HG03064 (cell line): ENCODE results near the gene GUCY2D.
"Not testable (repeated sequence)": the region's sequence is repeated elsewhere in the genome, so short reads cannot be mapped to it uniquely, and the experiment has no call there.

ENCODE experiments used
- ATAC-seq: cut with Tn5 transposase; IDR thresholded peaks from one replicate; pipeline ENCODE4 v1.9.1; 2021; ENCODE audit warnings: low read depth; ENCODE audit not compliant: unreplicated experiment

The GUCY2D gene

DNA sequence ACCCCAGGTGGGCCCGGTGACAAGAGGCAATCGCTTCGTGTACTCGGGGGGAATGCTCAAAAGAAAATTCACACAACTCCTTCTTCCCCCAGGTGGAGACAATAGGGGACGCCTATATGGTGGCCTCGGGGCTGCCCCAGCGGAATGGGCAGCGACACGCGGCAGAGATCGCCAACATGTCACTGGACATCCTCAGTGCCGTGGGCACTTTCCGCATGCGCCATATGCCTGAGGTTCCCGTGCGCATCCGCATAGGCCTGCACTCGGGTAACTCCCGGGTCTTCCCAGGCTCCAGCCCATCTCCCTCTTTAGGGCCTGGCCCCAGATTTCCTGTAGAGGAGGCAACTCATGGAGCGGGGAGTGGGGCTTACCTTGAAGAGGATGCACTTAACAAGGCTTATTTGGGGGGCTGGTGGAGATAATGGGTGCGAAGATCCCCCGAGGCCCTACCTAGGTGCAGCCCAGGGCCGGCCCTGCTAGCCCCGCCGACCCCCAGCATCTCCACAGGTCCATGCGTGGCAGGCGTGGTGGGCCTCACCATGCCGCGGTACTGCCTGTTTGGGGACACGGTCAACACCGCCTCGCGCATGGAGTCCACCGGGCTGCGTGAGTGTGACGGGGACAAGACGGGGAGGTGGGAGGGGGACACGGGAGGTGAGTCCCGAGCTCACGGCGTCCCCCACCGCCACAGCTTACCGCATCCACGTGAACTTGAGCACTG lies 13.0 kb downstream of the GUCY2D start:
- no peak for ATAC-seq

DNA sequence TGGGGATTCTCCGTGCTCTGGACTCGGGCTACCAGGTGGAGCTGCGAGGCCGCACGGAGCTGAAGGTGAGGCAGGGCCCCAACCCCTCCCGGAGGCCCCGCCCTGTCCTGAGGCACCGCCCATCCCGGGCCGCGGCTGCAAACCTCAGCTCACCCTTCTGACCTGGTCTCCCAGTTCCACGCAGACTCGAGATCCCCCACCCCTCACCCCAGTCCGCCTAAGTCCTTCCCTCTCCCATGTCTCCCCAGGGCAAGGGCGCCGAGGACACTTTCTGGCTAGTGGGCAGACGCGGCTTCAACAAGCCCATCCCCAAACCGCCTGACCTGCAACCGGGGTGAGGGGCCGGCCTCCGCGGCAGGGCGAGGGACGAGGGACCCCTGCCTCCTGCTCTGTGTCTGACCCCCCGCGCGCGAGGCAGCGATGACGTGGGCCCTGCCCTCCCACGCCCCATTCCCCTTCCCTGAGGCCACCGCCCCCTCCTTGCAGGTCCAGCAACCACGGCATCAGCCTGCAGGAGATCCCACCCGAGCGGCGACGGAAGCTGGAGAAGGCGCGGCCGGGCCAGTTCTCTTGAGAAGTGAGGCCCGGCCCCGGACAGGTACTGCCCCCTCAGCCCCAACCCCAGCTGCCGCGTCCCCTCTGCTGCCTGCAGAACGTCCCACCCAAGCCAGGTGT lies 13.7 kb downstream of the GUCY2D start:
- no peak for ATAC-seq

DNA sequence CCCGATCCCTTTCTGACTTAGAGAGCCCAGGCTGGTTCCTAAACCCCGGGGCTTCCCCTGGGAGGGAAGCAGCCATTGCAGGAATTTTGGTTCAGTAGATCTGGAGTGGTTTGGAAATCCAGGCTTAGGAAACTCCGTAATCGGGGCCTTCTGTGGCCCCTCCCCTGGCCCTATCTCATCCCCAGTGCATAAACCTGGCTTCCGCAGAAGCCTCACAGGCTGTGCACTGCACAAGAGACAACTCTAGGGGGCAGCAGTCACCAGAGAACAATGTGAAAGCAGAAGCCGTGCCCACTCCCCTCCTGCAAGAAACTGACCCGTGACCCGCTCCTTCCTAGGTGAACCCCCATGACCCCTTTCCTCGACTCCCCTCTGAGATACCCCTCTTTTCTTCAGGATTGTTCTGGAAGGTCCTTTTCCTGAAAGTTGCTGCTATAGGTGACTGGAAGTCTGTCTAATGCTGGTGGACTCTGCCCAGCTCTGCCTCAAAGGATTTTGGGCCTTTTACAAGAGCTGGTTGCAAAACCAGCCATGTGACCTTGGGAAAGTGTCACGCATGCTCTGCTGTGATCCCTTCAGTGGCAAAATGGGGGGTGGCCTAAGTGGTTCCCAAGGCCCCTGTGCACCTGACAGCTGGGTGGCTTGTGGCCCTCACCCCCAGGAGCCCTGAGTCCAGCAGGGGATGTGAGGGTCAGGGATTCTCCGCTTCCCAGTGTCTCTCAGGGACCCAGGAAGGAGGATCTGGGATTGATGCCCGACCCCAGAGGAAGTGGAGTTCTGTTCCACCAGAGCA lies 14.4 kb downstream of the GUCY2D start:
- ATAC-seq, result no peak

DNA sequence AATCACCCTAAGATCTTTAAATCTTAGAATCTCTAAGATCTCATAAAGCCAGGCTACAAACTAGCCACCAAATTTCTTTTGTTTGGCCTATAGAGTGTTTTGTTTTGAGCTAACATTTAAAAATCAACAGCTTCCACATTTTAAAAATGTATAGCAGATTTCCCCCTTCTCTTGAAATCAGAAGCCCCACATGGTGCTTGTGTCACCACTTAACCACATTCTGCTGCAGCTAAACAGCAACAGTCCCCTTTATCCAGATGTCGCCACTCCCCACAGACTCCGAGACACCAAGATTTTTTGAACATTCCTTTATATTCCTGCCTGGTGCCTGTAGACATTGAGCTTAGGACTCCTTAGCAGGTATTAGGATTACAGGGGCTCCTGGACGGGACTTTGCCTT lies 16.0 kb downstream of the GUCY2D start:
- ATAC-seq, result no peak

DNA sequence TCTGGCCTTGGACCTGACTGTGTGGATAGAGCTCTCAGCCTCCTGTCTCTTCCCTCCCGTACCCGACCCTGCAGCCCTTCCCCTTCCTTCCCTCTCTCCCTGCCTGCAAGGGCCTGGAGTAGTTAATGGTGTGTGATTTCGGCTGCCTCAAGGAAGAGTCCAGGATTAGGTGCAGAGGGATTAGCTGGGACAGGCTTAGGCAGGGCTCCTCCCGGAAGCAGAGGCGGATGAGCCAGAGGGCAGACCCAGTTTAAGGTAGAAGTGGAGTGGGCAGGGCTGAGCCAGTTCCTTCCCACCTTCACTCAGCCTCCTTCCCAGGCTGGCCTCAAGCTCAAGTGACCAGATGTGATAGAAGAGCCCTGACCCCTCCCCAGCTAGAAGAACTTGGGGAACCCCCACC lies 16.8 kb downstream of the GUCY2D start:
- ATAC-seq, result no peak

DNA sequence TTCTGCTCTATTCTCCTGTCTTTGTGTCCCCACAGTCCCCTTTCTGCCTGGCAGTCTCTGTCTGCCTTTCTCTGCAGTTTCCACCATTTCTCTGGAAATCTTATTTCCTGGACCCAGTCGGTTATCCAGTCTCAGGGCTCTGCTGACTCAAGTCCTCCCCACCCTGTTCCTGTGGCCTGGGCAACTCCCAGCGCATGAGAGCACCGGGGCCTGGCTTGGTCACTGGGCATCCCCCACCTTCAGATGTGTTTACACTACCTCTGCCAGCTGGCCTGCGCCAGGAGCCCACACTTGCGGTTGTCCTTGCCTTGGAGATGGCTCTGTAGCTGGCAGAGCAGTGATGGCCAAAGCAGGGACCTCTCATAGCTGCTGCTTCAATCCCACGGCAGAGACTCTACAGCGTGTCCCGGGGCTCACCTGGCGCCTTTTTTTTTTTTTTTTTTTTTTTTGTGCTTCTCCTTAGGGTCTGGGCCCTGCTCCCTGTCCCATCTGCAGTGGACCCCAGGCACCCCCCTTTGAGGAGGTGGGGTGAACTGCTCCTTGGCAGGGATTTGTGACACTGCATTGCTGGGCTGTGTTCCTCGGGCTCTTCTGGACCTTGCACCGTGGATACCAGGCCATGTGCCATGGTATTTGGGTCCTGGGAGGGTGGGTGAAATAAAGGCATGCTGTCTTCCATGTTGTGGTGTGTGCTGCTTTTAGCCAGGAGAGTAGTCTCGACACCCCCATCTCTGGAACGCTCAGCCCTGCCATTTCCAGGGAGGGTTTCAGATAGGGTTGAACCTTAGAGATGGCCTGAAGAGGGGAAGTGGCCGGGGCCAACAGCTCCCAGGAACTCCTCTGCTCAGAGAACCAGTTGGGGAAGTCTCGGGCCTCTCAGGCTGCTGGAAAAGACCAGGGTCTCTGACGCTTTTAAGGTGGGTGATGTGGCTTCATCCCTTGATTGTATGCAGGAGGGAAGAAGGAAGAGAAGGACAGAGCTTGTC lies 17.5 kb downstream of the GUCY2D start:
- no peak for ATAC-seq

DNA sequence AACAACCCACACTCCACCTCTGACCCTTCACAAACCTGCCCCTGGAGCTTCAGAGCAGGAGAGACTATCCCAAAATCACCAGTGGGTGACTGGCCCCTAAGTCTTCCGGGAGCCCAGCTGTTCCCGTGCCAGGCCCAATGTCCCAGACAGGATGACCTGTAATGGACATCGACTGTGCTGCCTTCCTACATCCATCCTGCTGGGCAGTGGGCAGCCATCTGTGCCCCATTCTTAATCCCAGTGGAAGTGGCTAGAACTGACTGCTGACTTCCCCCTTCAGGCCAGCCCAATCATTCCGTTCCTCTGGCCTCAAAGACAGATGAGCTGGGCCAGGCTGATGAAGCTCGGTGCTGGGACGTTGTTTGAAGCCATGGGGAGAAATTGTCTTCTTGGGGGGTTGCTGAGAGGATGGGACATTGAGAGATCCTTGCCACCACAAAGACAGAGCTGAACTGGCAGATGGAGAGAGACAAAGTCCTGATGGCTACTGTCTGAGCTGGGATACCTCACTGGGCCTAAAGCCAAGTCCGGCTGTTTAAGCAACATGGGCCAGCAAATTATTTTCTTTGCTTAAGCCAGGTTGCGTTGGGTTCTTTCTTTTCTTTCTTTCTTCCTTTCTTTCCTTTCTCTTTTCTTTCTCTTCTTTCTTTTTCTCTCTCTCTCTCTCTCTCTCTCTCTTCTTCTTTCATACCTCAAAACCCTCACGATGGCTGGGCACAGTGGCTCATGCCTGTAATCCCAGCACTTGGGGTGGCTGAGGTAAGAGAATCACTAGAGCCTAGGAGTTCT lies 18.6 kb downstream of the GUCY2D start:
- ATAC-seq, result no peak

DNA sequence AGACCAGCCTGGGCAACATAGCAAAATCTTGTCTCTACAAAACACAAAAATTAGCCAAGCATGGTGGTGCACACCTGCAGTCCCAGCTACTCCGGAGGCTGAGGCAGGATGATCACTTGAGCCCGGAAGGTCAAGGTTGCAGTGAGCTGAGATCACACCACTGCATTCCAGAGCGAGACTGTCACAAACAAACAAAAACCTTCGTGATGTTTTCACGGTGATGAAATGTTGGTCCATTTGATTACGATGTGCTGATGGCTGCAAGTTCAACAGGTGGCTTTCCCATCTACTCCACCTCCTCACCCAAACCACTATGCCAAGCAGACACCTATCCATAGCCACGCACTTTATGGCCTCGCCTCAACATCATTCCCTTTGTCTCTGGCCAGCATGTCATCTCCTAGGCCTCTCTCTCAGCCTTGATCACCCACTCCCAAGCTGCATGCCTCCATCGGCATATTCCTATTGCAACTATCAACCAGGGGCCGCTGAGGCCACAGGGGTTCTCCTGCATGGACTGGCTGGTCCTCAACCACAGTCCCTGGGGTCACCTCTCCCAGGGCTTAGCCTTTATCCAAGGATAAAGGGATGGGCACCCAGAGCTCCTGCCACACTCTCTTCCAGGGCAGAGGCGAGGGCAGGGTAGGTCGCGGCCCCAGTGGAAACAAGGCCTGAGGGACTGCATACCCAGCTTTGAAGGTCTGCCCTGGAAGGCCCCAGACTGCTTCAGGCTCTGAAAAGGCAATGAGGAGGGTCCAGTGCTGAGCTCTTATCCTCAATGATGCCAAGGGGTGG lies 19.3 kb downstream of the GUCY2D start:
- ATAC-seq, result no peak

DNA sequence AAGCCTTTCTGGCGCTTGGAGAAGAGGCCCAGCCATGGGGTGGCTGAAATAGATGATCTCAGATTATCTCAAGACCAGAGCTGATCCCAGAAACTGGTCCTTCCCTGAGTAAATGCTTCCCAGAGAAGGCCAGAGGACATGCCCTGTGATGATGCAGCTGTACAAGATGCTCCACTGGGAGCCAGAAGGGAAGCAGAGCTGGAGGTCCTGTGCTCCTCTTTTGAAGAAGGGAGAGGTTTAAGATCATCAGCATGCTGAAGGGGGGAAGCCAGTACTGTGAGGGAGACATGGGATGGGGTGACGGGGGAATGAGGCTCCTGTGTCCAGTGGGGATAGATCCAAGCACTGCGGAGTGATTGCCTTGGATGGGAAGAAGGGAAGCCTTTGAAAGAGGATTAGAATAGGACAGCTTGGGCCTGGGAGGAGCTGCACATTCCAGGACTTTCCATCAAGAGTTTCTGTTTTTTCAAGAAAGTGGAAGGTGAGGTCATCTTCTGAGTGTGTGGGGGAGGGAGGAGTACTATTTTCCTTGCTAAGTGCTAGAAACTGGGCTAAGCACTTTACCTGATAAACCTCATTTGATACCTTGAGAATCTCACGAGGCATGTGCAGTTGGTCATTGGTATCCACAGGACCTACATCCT lies 20.1 kb downstream of the GUCY2D start:
- no peak for ATAC-seq

DNA sequence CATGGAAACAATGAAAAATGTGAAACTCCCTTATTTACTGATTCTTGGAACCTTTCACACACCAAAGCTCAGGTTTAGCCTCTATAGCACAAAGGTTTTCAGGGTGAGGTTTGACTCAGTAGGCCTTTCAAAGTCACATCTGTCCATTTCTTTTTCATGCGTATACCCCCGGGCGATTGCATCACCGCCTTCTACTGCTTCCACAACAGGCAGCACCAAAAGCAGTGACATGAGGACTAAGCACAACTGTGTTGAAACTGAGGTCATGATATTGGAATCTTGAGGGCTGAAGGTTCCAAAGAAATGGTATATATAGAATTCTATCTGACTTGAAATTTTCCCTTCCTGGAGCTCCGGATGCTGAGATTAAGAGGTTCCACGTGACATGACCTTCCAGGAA lies 21.7 kb downstream of the GUCY2D start:
- ATAC-seq, result not testable (repeated sequence)

DNA sequence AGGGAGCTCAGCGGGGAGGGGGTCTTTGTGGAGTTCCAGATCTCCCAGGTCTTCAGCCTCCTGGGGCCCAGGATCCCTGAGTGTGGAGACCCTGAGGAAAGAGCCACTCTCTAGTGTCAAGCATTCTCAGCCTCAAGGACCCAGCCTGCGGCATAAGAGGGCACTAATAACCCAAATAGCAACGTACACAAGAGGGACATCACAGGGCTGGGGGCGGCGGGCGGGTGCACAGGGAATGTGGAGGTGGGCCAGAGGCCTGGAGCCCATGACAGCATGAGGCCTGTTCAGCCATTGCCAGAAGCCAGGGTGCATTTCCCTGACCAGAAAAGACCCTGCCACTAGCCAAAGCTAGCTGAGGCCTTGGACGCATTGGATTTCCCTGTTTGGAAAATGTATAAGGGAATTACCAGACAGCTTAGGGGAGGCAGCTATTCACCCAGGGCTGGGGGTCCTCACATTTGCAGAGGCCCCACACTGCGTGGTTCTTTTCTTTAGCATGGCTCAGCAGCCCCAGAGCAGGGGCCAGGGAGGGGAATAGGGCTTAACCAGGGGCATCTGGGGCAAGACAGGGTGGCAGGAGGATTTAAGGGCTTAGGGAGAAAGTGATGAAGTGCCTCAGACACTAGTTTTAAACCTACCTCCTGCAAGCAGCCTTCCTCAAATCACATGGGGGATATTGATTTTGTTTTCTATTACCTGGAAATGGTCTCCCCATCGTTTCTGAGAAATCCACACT lies 22.9 kb downstream of the GUCY2D start:
- no peak for ATAC-seq

DNA sequence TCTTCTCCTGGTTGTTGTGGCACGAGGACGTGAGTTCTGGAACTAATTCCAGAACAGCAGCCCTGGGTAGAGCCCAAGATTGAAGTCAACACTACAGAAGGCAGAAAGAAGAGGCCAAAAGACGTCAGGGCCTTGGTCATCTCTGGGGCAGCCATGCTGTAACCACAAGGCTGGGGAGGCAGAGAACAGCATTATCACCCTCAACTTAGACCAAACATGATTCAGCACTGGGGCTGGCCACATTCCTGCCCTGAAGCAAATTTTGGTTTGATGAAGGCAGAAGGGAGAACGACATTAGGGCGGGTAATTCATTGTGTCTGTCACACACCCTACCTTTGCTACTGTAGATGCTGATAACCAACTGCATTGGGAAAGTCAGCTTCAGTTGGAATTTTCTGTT lies 26.7 kb downstream of the GUCY2D start:
- no peak for ATAC-seq

DNA sequence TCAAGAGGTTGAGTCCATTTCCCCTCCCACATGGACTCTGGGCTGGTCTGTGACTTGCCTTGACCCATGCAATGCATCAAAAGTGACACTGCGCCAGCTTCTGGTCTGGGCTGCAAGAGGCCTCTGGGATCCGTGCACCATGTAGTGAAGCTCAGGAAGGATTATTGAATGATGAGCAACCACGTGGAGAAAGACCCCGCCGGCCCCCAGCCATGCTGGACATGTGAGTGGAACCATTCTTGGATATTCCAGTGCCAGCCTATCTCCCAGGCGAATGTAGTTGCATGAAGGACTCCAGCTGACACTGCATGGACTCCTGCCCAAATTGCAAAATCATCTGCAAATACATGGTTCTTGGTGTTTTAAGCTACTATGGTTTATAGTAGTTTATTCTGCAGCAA lies 28.8 kb downstream of the GUCY2D start:
- ATAC-seq, result no peak

DNA sequence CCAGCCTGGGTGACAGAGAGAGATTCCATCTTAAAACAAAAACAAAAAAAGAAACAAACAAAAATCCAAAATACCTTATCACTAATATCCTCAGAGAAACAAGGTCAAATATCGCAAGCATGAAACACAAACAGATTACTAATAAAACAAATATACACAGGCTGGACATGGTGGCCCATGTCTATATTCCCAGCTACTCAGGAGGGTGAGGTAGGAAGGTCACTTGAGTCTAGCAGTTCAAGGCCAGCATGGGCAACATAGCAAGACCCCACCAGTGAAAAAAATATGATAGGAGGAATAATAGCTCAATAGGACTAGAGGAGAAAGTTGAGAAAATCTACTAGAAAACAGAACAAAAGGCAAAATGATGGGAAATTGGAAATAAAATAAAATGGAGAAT lies 29.5 kb downstream of the GUCY2D start:
- no peak for ATAC-seq

DNA sequence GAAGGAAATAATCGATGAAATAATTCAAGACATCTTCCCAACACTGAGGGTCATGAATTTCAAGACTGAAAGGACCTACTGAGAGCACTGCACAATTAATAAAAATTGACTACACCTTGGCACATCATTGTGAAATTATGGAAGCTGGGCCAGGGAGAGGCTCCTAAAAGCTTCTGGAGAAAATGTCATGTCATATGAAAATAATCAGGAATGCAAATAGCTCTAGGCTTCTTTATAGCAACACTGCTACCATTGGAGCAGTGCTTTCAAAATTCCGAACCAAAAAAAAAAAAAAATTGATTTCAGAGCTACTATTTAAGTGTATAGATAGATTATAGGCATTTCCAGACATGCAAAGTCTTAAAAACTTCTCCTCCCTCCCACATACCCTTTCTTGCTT lies 30.0 kb downstream of the GUCY2D start:
- no peak for ATAC-seq

DNA sequence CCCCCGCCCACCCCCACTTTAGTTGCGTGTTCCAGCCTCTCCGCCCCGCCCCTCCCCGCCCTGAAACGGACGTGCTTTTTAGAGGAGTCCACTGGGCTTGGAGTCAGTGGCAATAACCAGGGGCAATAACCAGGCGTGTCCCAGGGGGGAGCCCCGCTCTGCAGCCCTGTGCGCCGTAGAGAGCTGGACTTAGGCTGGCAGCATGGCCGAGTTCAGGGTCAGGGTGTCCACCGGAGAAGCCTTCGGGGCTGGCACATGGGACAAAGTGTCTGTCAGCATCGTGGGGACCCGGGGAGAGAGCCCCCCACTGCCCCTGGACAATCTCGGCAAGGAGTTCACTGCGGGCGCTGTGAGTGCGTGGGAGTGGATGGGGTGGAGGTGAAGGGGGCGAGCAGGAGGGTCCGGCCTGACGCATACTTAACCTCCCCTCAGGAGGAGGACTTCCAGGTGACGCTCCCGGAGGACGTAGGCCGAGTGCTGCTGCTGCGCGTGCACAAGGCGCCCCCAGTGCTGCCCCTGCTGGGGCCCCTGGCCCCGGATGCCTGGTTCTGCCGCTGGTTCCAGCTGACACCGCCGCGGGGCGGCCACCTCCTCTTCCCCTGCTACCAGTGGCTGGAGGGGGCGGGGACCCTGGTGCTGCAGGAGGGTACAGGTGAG lies 36.7 kb downstream of the GUCY2D start, which contains the start of gene ALOX15B:
Gene ALOX15B (plus strand): TSS at position 106 of the 657 bp plus-strand sequence. CDS start 97 bp downstream, at position 203.
- ATAC-seq, result no peak

DNA sequence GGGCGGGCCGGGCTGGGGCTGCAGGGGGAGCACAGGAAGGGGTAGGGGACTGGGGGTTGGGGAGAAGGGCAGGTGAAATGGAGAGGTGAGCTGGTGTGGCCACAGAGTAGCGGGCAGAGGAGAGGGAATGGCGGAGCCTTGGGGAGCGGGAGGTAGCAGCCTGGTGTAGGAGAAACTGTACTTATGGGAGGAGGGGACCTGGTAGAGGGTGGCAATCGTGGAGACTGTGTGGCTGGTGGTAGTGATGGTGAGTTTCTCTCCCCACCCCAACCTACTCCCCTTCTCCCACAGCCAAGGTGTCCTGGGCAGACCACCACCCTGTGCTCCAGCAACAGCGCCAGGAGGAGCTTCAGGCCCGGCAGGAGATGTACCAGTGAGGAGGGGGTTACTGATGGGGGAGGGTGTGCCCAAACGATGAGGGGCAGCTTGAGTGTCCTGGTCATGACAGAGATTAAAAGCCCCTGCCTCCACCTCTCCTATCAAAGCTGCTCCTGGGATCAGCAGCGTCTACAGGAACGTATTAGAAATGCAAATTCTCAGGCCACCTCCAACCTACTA lies 37.3 kb downstream of the GUCY2D start:
- ATAC-seq, result no peak
